HEK293 (cell line): ENCODE results near the gene ZNF19.

ENCODE experiments used
- CTCF ChIA-PET: fragments of 350-600 bp; formaldehyde crosslinking; extraction: SDS; loops from one replicate; lab custom pipeline; 2021; ENCODE audit warnings: antibody characterized with exemption; lab: Yijun Ruan, JAX
- POLR2A ChIA-PET: fragments of 300-600 bp; formaldehyde crosslinking; extraction: SDS; loops from one replicate; lab custom pipeline; 2020; ENCODE audit warnings: antibody characterized with exemption, inconsistent platforms; lab: Yijun Ruan, JAX
- H3K27ac ChIP-seq: fragments of 200-500 bp; sonication (Bioruptor generic); 2 replicates; pipeline ENCODE4 v1.5.1; 2014; ENCODE audit warnings: low read depth, low read length, control low read depth, inconsistent platforms; ENCODE audit errors: extremely low read depth
- H3K36me3 ChIP-seq, 2 experiments: fragments of 200-500 bp in 1 of 2; sonication (Bioruptor generic) in 1 of 2; 1 replicate in 1 of 2; 2 replicates in 1 of 2; pipeline ENCODE4 v1.5.1; 2014 to 2017; ENCODE audit warnings: inconsistent platforms in 2 of 2, low read length in 2 of 2; ENCODE audit not compliant: control insufficient read depth in 2 of 2, insufficient read depth in 1 of 2
- H3K4me1 ChIP-seq: fragments of 200-500 bp; sonication (Bioruptor generic); 2 replicates; pipeline ENCODE4 v1.5.1; 2014; ENCODE audit warnings: mild to moderate bottlenecking, low read length, inconsistent platforms; ENCODE audit not compliant: control insufficient read depth, insufficient read depth
- H3K4me3 ChIP-seq: 2 replicates; pipeline ENCODE4 v1.5.1; 2011; ENCODE audit warnings: low read depth, mild to moderate bottlenecking, control low read depth, low read length, moderate library complexity
- H3K9me3 ChIP-seq: fragments of 200-500 bp; sonication (Bioruptor generic); 2 replicates; pipeline ENCODE4 v1.5.1; 2014; ENCODE audit warnings: low read depth, low read length, inconsistent platforms; ENCODE audit not compliant: control insufficient read depth, insufficient read depth
- BCL6B ChIP-seq: fragments of 450-650 bp; formaldehyde crosslinking; IDR thresholded peaks from 2 replicates; pipeline ENCODE4 v1.5.1; 2017; ENCODE audit warnings: missing biosample characterization, missing genetic modification characterization
- GLIS1 ChIP-seq: fragments of 450-650 bp; formaldehyde crosslinking; IDR thresholded peaks from 2 replicates; pipeline ENCODE4 v1.5.1; 2016; ENCODE audit warnings: missing biosample characterization, missing genetic modification characterization
- GLIS2 ChIP-seq: fragments of 450-650 bp; formaldehyde crosslinking; IDR thresholded peaks from 2 replicates; pipeline ENCODE4 v1.5.1; 2016; ENCODE audit warnings: missing biosample characterization, missing genetic modification characterization
- HOXA7 ChIP-seq: sonication (generic); formaldehyde crosslinking; IDR thresholded peaks from 2 replicates; pipeline ENCODE4 v1.8.1; 2022; ENCODE audit warnings: missing genetic modification reagents, borderline replicate concordance
- KLF17 ChIP-seq: fragments of 450-650 bp; formaldehyde crosslinking; IDR thresholded peaks from 2 replicates; pipeline ENCODE4 v1.5.1; 2016; ENCODE audit warnings: missing biosample characterization, missing genetic modification characterization
- PRDM6 ChIP-seq: fragments of 450-650 bp; formaldehyde crosslinking; IDR thresholded peaks from 2 replicates; pipeline ENCODE4 v1.5.1; 2017; ENCODE audit warnings: missing biosample characterization, missing genetic modification characterization
- WT1 ChIP-seq: fragments of 450-650 bp; formaldehyde crosslinking; IDR thresholded peaks from 2 replicates; pipeline ENCODE4 v1.5.1; 2016; ENCODE audit warnings: missing biosample characterization, missing genetic modification characterization
- ZFP41 ChIP-seq: fragments of 450-650 bp; formaldehyde crosslinking; IDR thresholded peaks from 2 replicates; pipeline ENCODE4 v1.5.1; 2016; ENCODE audit warnings: missing biosample characterization, missing genetic modification characterization, borderline replicate concordance
- ZNF112 ChIP-seq: fragments of 450-650 bp; formaldehyde crosslinking; IDR thresholded peaks from 2 replicates; pipeline ENCODE4 v1.5.0; 2017; ENCODE audit warnings: missing biosample characterization, missing genetic modification characterization
- ZNF132 ChIP-seq: fragments of 450-650 bp; formaldehyde crosslinking; IDR thresholded peaks from 2 replicates; pipeline ENCODE4 v1.5.1; 2017; ENCODE audit warnings: missing biosample characterization, missing genetic modification characterization, borderline replicate concordance
- ZNF248 ChIP-seq: fragments of 450-650 bp; formaldehyde crosslinking; IDR thresholded peaks from 2 replicates; pipeline ENCODE4 v1.5.1; 2017; ENCODE audit warnings: missing biosample characterization, missing genetic modification characterization
- ZNF350 ChIP-seq: fragments of 450-650 bp; formaldehyde crosslinking; IDR thresholded peaks from 2 replicates; pipeline ENCODE4 v1.5.0; 2017; ENCODE audit warnings: missing biosample characterization, mild to moderate bottlenecking, missing genetic modification characterization
- ZNF391 ChIP-seq: fragments of 450-650 bp; formaldehyde crosslinking; IDR thresholded peaks from 2 replicates; pipeline ENCODE4 v1.5.1; 2016; ENCODE audit warnings: low read depth, missing biosample characterization, missing genetic modification characterization, borderline replicate concordance
- ZNF510 ChIP-seq: fragments of 450-650 bp; formaldehyde crosslinking; IDR thresholded peaks from 2 replicates; pipeline ENCODE4 v1.5.1; 2018; ENCODE audit warnings: mild to moderate bottlenecking, missing genetic modification characterization, missing biosample characterization; ENCODE audit not compliant: insufficient replicate concordance
- ZNF521 ChIP-seq: fragments of 450-650 bp; formaldehyde crosslinking; IDR thresholded peaks from 2 replicates; pipeline ENCODE4 v1.5.1; 2017; ENCODE audit warnings: missing biosample characterization, mild to moderate bottlenecking, missing genetic modification characterization
- ZNF530 ChIP-seq: fragments of 450-650 bp; formaldehyde crosslinking; IDR thresholded peaks from 2 replicates; pipeline ENCODE4 v1.5.1; 2016; ENCODE audit warnings: low read depth, missing biosample characterization, missing genetic modification characterization
- ZNF610 ChIP-seq: fragments of 450-650 bp; formaldehyde crosslinking; IDR thresholded peaks from 2 replicates; pipeline ENCODE4 v1.5.1; 2016; ENCODE audit warnings: missing biosample characterization, missing genetic modification characterization, borderline replicate concordance
- ZNF785 ChIP-seq: fragments of 450-650 bp; formaldehyde crosslinking; IDR thresholded peaks from 2 replicates; pipeline ENCODE4 v1.5.1; 2016; ENCODE audit warnings: missing biosample characterization, missing genetic modification characterization

The ZNF19 gene

DNA sequence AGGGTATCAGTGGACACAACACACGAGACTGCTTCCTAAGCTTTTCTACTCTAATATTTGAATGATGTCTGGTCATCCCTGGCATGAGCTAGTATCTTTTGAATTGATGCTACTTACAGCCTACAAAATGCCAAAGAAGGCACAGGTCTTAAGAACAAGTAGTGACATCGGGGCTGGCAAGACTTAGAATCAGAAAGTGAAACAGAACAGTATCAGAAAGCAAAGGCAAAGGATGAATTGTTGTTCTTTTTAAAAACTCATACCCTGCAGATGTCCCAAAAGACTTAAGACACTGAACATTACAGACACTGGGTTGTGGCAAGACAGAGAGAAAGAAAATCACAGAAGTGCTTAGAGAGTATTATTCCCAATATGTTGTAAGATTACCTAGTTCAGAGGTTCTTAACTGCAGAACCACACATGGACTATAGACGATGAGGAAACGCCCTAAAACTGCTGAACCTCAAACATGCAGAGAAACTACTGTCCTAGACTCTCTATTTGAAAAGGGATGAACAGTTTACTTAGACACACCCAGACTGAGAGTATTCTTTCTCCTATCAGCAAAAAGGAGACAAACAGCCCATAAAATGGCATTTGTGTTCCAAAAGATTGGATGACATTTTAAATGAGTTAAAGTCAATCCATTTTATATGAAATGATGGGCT, 12.5 kb downstream of the ZNF19 start:
- peaks cover 0 to 39% of the 10 kb centered on the region in 2 experiments; a peak in 1 of 3 replicates for H3K36me3 ChIP-seq
- H3K9me3 ChIP-seq, result no peaks in the 10 kb centered on the region
- no peak overlapping the region for H3K4me3 ChIP-seq
- TF ChIP-seq ZNF610 (tag by site-specific recombination) (no peak), BCL6B (tag by site-specific recombination) (no peak)
- TF ChIP-seq, all 188 proteins: peak for 0
- Histone ChIP-seq H3K27ac (no peak overlapping the region), H3K4me1 (no peaks in the 10 kb centered on the region)
- ChIA-PET POLR2A (interaction anchor here (0.5 kb wide), 1 partner anchor 88 kb away, joined by 3 read pairs; no protein-coding TSS in a partner anchor), CTCF (no interaction called here)

DNA sequence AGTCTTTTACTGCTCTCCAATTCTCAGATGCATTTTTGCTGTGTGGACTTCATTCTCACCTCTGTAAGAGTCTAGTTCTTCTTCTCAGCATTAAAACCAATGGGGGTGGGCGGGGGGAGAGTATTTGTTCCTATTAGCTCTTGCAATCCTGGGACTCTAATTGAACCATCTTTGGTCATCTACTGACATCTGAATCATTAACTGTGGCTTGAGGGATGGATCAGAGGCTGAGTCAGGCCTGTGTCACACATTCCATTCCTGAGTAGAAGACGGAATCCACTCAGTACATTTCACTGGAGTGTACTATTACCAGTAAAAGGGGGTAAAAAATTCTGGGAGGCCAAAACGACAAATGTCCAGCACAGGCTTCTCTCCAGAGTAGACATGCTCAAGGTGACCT, 14.3 kb downstream of the ZNF19 start:
- CTCF ChIA-PET, result interaction anchor here (0.9 to 1.0 kb wide), 2 partner anchors 16 to 62 kb away, joined by 3 to 4 read pairs; no protein-coding TSS in a partner anchor
- POLR2A ChIA-PET, result no interaction called here
- H3K27ac ChIP-seq, result no peak overlapping the region
- no peaks in the 10 kb centered on the region for H3K9me3 ChIP-seq
- TF ChIP-seq HOXA7 (CRISPR knock-in tag) (no peak), WT1 (tag by site-specific recombination) (no peak), ZNF350 (tag by site-specific recombination) (no peak), PRDM6 (no peak), ZNF785 (tag by site-specific recombination) (no peak), GLIS2 (tag by site-specific recombination) (no peak), ZNF132 (tag by site-specific recombination) (no peak), GLIS1 (tag by site-specific recombination) (no peak)
- TF ChIP-seq, all 188 proteins: peak for 0
- Histone ChIP-seq H3K36me3 (peaks cover 0 to 39% of the 10 kb centered on the region in 2 experiments; a peak in 1 of 3 replicates), H3K4me3 (no peak overlapping the region), H3K4me1 (no peaks in the 10 kb centered on the region)

DNA sequence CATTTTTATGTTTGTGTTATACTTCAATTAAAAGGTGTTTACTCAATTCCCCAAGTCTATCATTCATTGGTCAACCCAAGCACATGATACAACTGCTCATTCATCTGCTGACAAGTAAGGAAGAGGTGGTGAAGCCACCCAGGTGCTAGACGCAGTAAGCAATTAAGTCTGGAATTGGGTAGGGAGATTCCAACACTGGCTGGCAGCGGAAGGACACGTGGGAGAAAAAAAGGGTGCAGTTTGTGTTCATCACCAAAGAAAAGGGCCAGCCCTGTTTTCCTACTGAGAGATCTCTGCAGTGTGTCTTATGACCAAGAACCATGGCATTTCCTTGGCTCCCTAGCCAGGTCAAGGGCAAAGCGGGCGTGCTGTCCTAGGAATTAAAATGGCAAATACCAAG, 15.2 kb downstream of the ZNF19 start:
- peaks cover 0 to 39% of the 10 kb centered on the region in 2 experiments; a peak in 1 of 3 replicates for H3K36me3 ChIP-seq
- no peak for TF ChIP-seq ZNF510 (tag by site-specific recombination)
- no peaks in the 10 kb centered on the region for H3K4me1 ChIP-seq
- POLR2A ChIA-PET, result no interaction called here
- no peaks in the 10 kb centered on the region for H3K9me3 ChIP-seq
- H3K27ac ChIP-seq, result no peak overlapping the region
- H3K4me3 ChIP-seq, result no peak overlapping the region
- CTCF ChIA-PET, result interaction anchor here (1.0 kb wide), 1 partner anchor 15 kb away, joined by 3 read pairs; no protein-coding TSS in a partner anchor

DNA sequence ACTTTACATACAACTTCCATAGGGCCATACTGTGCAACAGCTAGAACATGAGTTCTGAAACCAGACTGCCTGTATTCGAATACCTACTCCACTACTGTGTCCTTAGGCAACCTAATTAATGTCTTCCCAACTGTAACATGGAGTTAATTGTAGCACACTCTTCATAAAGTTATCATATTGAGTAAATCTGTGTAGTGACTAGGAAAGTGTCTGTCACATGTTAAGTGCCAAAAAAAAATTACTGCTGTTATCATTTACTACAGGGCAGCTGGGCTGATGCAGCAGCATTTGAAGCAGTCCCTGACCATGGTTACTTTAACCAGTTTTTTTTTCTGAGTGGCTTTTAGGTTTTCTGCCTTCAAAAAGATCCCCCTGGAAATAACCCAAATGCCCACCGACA, 16.2 kb downstream of the ZNF19 start:
- peaks cover 0 to 30% of the 10 kb centered on the region in 2 experiments; a peak in 1 of 3 replicates for H3K36me3 ChIP-seq
- no peak for TF ChIP-seq ZNF391 (tag by site-specific recombination)
- no peak for TF ChIP-seq ZNF521 (tag by site-specific recombination)
- no peak for TF ChIP-seq ZNF112 (tag by site-specific recombination)
- TF ChIP-seq KLF17 (tag by site-specific recombination), result no peak
- TF ChIP-seq ZFP41 (tag by site-specific recombination), result no peak
- TF ChIP-seq ZNF248 (tag by site-specific recombination), result no peak
- no peak for TF ChIP-seq ZNF530 (tag by site-specific recombination)
- TF ChIP-seq, all 188 proteins: peak for 0
- ChIA-PET POLR2A (no interaction called here), CTCF (interaction anchor here (0.9 kb wide), 1 partner anchor 27 kb away, joined by 3 read pairs; no protein-coding TSS in a partner anchor)
- H3K4me3 ChIP-seq, result no peak overlapping the region
- no peaks in the 10 kb centered on the region for H3K4me1 ChIP-seq
- no peaks in the 10 kb centered on the region for H3K9me3 ChIP-seq
- no peak overlapping the region for H3K27ac ChIP-seq
